MM.1S (cell line): Measurements from ENCODE around the gene MYLK2.

Source experiments
- DNase-seq: peaks from one replicate; pipeline ENCODE4 v3.0.0-alpha.2; 2015
- H2AFZ ChIP-seq: fragments of 300-600 bp; sonication (generic); 2 replicates; pipeline ENCODE4 v1.6.0; 2016; ENCODE audit warnings: antibody characterized with exemption, low read length
- H3F3A ChIP-seq: fragments of 300-600 bp; sonication (generic); 2 replicates; pipeline ENCODE4 v1.6.1; 2016; ENCODE audit warnings: mild to moderate bottlenecking, antibody characterized with exemption, low read length, moderate library complexity, mixed read lengths; ENCODE audit not compliant: insufficient read depth
- H3K27ac ChIP-seq: fragments of 300-600 bp; sonication (generic); 2 replicates; pipeline ENCODE4 v1.5.1; 2016; ENCODE audit warnings: mild to moderate bottlenecking, low read length
- H3K27me3 ChIP-seq: fragments of 300-600 bp; sonication (generic); replicated peaks from 2 replicates; pipeline ENCODE4 v1.6.0; 2016; ENCODE audit warnings: low read length; ENCODE audit not compliant: insufficient read depth
- H3K36me3 ChIP-seq: fragments of 300-600 bp; sonication (generic); replicated peaks from 2 replicates; pipeline ENCODE4 v1.6.1; 2016; ENCODE audit warnings: mild to moderate bottlenecking, low read length, mixed read lengths; ENCODE audit not compliant: insufficient read depth
- H3K4me1 ChIP-seq: fragments of 300-600 bp; sonication (generic); 2 replicates; pipeline ENCODE4 v1.6.1; 2016; ENCODE audit warnings: low read length, mixed read lengths
- H3K4me2 ChIP-seq: fragments of 300-600 bp; sonication (generic); 2 replicates; pipeline ENCODE4 v1.6.0; 2016; ENCODE audit warnings: low read depth, low read length
- H3K4me3 ChIP-seq: fragments of 300-600 bp; sonication (generic); 2 replicates; pipeline ENCODE4 v1.5.1; 2016; ENCODE audit warnings: low read length, mixed read lengths
- H3K79me2 ChIP-seq: fragments of 300-600 bp; sonication (generic); 2 replicates; pipeline ENCODE4 v1.6.1; 2016; ENCODE audit warnings: mixed run types, low read length, mixed read lengths
- H3K9ac ChIP-seq: fragments of 300-600 bp; sonication (generic); 2 replicates; pipeline ENCODE4 v1.6.1; 2016; ENCODE audit warnings: low read length, mixed read lengths
- H3K9me2 ChIP-seq: fragments of 300-600 bp; sonication (generic); replicated peaks from 2 replicates; pipeline ENCODE4 v1.6.1; 2016; ENCODE audit warnings: mild to moderate bottlenecking, low read length, mixed read lengths; ENCODE audit not compliant: insufficient read depth
- H3K9me3 ChIP-seq: fragments of 300-600 bp; sonication (generic); replicated peaks from 2 replicates; pipeline ENCODE4 v1.6.1; 2016; ENCODE audit warnings: mild to moderate bottlenecking, low read length, mixed read lengths; ENCODE audit not compliant: insufficient read depth
- H4K20me1 ChIP-seq: fragments of 300-600 bp; sonication (generic); 2 replicates; pipeline ENCODE4 v1.6.1; 2016; ENCODE audit warnings: mild to moderate bottlenecking, low read length, moderate library complexity, mixed read lengths; ENCODE audit not compliant: insufficient read depth
- EZH2 ChIP-seq: fragments of 300-600 bp; sonication (generic); optimal IDR thresholded peaks from 2 replicates; pipeline ENCODE3; 2017; ENCODE audit warnings: low read depth, mild to moderate bottlenecking, antibody characterized with exemption, low read length, mixed read lengths
- EZH2phosphoT487 ChIP-seq: fragments of 300-600 bp; sonication (generic); IDR thresholded peaks from 2 replicates; pipeline ENCODE4 v1.6.1; 2018; ENCODE audit warnings: antibody characterized with exemption, low read length
- TF ChIP-seq, protein P1 (sequence below): fragments of 300-600 bp; sonication (generic); IDR thresholded peaks from 2 replicates; pipeline ENCODE4 v1.5.1; 2016; ENCODE audit warnings: antibody characterized with exemption, low read length, mixed read lengths

The MYLK2 gene

DNA sequence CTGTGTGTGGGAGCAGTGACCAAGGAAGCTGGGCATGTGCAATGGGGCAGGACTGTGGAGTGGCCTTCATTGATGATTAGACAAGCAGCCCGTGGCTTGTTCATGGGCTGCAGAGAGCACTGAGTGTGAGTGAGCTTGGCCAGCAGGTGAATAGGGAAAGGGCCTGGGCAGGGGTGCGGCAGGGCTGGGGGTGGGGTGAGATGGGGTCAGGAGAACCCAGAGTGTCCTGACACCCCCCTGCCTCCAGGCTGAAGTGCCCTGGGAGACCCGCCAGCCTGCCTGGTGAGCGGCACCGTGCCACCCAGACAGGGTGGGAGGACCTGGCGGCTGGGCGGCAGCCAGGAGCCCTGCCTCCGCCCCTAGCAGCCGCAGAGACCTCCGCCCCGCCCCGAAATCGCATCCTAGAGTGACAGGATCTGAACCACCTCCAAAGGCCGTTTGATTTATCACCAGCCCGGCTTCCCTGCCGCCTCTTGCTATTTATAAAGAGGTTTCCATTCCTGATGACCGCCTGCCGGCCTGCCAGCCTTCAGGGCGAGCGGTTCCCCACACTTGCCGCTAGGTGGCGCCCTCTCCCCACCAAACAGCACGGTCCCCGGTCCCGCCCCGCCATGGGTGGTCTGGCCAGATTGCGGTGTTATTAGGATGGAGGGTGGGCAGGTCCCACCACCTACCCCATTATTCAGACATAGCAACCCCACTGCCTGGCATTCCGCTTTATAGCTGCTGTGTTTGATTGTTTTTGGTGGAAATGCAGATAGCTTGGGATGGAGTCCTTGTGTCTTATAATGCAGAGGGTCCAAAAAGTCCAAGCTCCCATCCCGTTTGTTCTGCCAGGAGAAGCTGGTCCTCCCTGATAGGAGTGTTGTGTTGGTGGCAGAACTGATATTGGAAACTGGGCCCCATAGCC is 3.5 kb downstream of the MYLK2 start:
- Histone ChIP-seq H3K9me3 (no peaks in the 10 kb centered on the region), H3K9me2 (no peaks in the 10 kb centered on the region), H3K36me3 (no peaks in the 10 kb centered on the region), H3K4me3 (no peak overlapping the region), H3K27ac (no peak overlapping the region), H3F3A (no peaks in the 10 kb centered on the region), H3K4me1 (peaks cover 17% of the 10 kb centered on the region), H3K27me3 (no peaks in the 10 kb centered on the region; the same call in 1 of the 2 replicates), H3K4me2 (peak overlapping the region; percentile 56), H3K79me2 (no peaks in the 10 kb centered on the region), H2AFZ (0 out of 2 replicates have a peak overlapping the region, but pooled peaks have one; percentile 16), H4K20me1 (no peaks in the 10 kb centered on the region), H3K9ac (no peak overlapping the region)
- peak; percentile 51 for DNase-seq
- TF ChIP-seq EZH2 (no peak), EZH2phosphoT487 (no peak)
- TF ChIP-seq, protein P1, sequence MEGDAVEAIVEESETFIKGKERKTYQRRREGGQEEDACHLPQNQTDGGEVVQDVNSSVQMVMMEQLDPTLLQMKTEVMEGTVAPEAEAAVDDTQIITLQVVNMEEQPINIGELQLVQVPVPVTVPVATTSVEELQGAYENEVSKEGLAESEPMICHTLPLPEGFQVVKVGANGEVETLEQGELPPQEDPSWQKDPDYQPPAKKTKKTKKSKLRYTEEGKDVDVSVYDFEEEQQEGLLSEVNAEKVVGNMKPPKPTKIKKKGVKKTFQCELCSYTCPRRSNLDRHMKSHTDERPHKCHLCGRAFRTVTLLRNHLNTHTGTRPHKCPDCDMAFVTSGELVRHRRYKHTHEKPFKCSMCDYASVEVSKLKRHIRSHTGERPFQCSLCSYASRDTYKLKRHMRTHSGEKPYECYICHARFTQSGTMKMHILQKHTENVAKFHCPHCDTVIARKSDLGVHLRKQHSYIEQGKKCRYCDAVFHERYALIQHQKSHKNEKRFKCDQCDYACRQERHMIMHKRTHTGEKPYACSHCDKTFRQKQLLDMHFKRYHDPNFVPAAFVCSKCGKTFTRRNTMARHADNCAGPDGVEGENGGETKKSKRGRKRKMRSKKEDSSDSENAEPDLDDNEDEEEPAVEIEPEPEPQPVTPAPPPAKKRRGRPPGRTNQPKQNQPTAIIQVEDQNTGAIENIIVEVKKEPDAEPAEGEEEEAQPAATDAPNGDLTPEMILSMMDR, result peak; percentile 99

DNA sequence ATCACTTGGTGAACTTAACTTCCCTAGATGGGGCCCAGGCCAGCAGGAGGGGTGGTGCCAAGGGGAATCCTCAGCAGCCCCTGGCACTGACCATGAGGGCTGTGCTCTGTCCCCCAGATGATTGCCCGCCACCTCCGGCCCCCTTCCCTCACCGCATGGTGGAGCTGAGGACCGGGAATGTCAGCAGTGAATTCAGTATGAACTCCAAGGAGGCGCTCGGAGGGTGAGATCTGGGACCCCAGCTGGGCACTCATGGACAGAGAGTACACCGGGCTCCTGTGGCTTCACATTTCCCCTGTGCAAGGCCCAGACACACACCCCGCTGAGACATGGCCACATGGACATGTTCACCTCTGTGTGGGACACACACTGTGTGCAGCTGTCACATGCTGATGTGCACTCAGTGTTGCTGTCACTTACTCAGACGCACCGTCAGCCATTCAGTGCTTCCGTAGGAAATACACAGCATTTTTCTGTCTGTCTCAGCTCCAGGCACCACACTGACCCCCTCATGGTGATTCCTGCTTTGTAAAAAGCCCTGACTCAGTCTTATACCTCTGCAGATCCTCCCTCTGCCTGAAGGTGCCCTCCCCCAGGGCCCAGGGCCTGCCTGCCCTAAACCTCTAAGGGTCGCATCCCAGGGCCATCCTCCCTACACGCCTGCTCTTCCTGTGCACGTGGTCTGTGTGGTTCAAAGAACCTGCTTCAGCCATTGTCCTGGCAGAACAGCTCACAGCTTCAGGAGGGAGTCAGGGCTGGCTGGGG is 4.4 kb downstream of the MYLK2 start:
- no peak overlapping the region for H3K9ac ChIP-seq
- no peak overlapping the region for H3K27ac ChIP-seq
- no peak overlapping the region for H3K4me3 ChIP-seq
- no peaks in the 10 kb centered on the region for H3K9me3 ChIP-seq
- peak overlapping the region; percentile 56 for H3K4me2 ChIP-seq
- TF ChIP-seq EZH2, result no peak
- TF ChIP-seq EZH2phosphoT487, result no peak
- TF ChIP-seq, protein P1, result no peak
- no peaks in the 10 kb centered on the region; the same call in 1 of the 2 replicates for H3K27me3 ChIP-seq
- H2AFZ ChIP-seq, result no peak overlapping the region
- H3K36me3 ChIP-seq, result no peaks in the 10 kb centered on the region
- no peaks in the 10 kb centered on the region for H4K20me1 ChIP-seq
- H3K79me2 ChIP-seq, result no peaks in the 10 kb centered on the region
- H3K4me1 ChIP-seq, result peaks cover 17% of the 10 kb centered on the region
- DNase-seq, result peak; percentile 66
- H3K9me2 ChIP-seq, result no peaks in the 10 kb centered on the region
- H3F3A ChIP-seq, result no peaks in the 10 kb centered on the region

DNA sequence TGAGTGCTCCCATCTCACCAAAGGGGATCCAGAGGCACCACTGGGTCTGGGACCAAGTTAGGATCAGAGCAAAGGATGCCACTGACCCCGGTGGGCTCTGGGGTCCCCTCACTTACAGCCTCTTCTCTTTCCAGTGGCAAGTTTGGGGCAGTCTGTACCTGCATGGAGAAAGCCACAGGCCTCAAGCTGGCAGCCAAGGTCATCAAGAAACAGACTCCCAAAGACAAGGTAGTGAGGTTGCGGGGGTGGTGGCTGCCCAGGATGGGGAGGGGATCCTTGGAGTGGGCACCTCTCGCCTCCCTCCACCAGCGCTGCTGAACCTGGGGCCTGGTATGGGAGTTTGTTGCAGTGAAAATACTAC is 4.9 kb downstream of the MYLK2 start:
- Histone ChIP-seq H3K27ac (no peak overlapping the region), H2AFZ (no peak overlapping the region), H3K9me3 (no peaks in the 10 kb centered on the region), H3K4me3 (no peak overlapping the region), H3K27me3 (no peaks in the 10 kb centered on the region; the same call in 1 of the 2 replicates), H3K4me2 (peak overlapping the region; percentile 21), H3K9ac (no peak overlapping the region), H3K79me2 (no peaks in the 10 kb centered on the region), H3K4me1 (peaks cover 17% of the 10 kb centered on the region), H3F3A (no peaks in the 10 kb centered on the region), H3K9me2 (no peaks in the 10 kb centered on the region), H4K20me1 (no peaks in the 10 kb centered on the region), H3K36me3 (no peaks in the 10 kb centered on the region)
- no peak for DNase-seq
- TF ChIP-seq, protein P1, result no peak
- no peak for TF ChIP-seq EZH2
- no peak for TF ChIP-seq EZH2phosphoT487
